GM10248 (cell line): Measurements from ENCODE around the gene ERCC6.

ENCODE experiments used
- CTCF ChIA-PET: fragments of 300-600 bp; sonication (Branson Sonifier 250); formaldehyde crosslinking; extraction: SDS; loops from one replicate; lab custom pipeline; 2021; ENCODE audit warnings: antibody characterized with exemption; lab: Yijun Ruan, JAX
- POLR2A ChIA-PET: fragments of 350-650 bp; sonication (Branson Sonifier 250); formaldehyde crosslinking; extraction: SDS; loops from one replicate; lab custom pipeline; 2020; ENCODE audit warnings: antibody characterized with exemption; lab: Yijun Ruan, JAX
- DNase-seq: peaks from one replicate; pipeline ENCODE4 v3.0.0; 2012; ENCODE audit errors: extremely low spot score
- TF ChIP-seq, protein P1 (sequence below): IDR thresholded peaks from 2 replicates; pipeline ENCODE4 v1.5.1; 2012; ENCODE audit warnings: mild to moderate bottlenecking, low read depth; ENCODE audit errors: extremely low read depth, missing control alignments, control extremely low read depth

Gene ERCC6

GRCh38 chr10:49541762-49542161, 2.8 kb upstream of the ERCC6 start:
- ChIA-PET CTCF (interaction anchor here (0.7 to 3.7 kb wide), 7 partner anchors 14 to 886 kb away, joined by 3 to 15 read pairs (median 3); no protein-coding TSS in a partner anchor), POLR2A (no interaction called here)
- TF ChIP-seq, protein P1, sequence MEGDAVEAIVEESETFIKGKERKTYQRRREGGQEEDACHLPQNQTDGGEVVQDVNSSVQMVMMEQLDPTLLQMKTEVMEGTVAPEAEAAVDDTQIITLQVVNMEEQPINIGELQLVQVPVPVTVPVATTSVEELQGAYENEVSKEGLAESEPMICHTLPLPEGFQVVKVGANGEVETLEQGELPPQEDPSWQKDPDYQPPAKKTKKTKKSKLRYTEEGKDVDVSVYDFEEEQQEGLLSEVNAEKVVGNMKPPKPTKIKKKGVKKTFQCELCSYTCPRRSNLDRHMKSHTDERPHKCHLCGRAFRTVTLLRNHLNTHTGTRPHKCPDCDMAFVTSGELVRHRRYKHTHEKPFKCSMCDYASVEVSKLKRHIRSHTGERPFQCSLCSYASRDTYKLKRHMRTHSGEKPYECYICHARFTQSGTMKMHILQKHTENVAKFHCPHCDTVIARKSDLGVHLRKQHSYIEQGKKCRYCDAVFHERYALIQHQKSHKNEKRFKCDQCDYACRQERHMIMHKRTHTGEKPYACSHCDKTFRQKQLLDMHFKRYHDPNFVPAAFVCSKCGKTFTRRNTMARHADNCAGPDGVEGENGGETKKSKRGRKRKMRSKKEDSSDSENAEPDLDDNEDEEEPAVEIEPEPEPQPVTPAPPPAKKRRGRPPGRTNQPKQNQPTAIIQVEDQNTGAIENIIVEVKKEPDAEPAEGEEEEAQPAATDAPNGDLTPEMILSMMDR: no peak
- DNase-seq: no peak

DNA sequence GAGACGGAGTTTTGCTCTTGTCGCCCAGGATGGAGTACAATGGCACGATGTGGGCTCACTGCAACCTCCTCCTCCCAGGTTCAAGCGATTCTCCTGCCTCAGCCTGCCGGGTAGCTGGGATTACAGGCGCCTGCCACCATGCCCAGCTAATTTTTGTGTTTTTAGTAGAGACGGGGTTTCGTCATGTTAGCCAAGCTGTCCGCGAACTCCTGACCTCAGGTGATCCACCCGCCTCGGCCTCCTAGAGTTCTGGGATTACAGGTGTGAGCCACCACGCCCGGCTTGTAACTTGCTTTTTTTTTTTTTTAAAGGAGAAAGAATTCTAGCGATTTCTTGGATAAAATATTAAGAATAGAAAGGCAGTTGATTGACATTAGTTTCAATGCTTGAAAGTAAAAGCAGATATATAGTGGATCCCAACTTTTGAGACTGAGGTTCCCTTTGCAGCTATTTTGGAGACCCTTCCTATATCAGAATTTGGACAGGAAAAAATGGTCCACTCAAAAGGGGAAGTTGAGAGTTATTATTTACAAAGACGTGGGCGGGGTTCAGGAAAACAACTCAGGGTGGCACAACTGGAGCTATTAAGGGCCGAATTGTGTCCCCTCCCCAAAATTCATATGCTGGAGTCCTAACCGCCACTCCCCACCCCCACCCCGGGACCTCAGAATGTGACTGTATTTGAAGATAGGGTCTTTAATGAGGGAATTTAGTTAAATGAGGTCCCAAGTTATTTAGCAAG, 1.3 kb upstream of the ERCC6 start:
- no peak for DNase-seq
- POLR2A ChIA-PET: no interaction called here
- CTCF ChIA-PET: interaction anchor here (1.1 to 3.7 kb wide), 5 partner anchors 10 to 53 kb away, joined by 3 to 15 read pairs (median 9); no protein-coding TSS in a partner anchor
- TF ChIP-seq, protein P1: no peak

GRCh38 chr10:49539320-49539885, 482 bp upstream of the ERCC6 start:
- TF ChIP-seq, protein P1: no peak
- POLR2A ChIA-PET: interaction anchor here (0.8 to 1.0 kb wide), 3 partner anchors 20 to 368 kb away, joined by 3 read pairs; no protein-coding TSS in a partner anchor
- CTCF ChIA-PET: interaction anchor here (1.1 to 3.7 kb wide), 7 partner anchors 9 to 54 kb away, joined by 3 to 15 read pairs (median 5); no protein-coding TSS in a partner anchor
- peak; percentile 34 for DNase-seq

DNA sequence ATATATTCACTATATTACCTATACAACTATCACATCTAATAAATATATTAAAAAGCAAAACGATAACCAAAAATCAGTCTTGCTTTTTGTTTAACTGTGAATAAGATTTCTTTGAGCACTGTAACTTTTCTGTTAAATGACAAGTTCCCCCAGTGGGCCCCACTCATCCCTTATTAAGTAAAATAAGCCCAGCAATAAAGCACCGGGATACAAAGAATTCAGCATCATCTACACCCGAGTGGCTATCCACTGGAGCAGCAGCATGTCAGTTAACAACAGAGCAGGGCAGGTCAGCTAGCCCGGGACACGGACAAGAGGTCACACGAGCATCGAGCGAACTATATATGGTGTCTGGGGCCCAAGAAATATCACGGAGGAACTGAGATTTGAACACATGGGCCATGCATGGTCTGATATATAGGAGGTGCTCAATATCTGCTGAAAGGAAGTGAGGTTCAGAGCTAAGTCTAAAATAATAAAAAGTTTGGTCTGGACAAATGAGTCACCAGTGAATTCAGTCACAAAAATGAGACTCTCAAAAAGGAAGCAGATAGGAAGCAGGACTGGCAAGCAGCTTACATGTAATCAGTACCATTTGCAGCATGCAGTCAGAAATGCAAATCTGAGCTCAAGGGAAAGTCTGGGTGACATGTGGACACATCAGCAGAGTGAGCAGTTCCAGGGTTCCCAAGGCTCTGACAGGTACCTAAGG, 4.1 kb downstream of the ERCC6 start:
- peak; percentile 75 for DNase-seq
- TF ChIP-seq, protein P1: no peak
- POLR2A ChIA-PET: interaction anchor here (0.8 to 1.0 kb wide), 2 partner anchors 9 to 12 kb away, joined by 3 read pairs; no protein-coding TSS in a partner anchor
- CTCF ChIA-PET: interaction anchor here (0.8 to 8.1 kb wide), 8 partner anchors 10 to 878 kb away, joined by 3 to 71 read pairs (median 4); no protein-coding TSS in a partner anchor

- no peak for DNase-seq
- POLR2A ChIA-PET: no interaction called here
- CTCF ChIA-PET: interaction anchor here (1.0 to 8.1 kb wide), 3 partner anchors 12 to 125 kb away, joined by 3 to 71 read pairs (median 8); no protein-coding TSS in a partner anchor
- TF ChIP-seq, protein P1: no peak
Observed at GRCh38 chr10:49532461-49532860, 6.5 kb downstream of the ERCC6 start.
